Measurements from ENCODE around the gene SYT8. TPM values are rescaled to one million over a fixed set of nuclear protein-coding genes. Genes with fewer than 3 reads are reported as not detected.

SYT8 gene
- total and polyA plus RNA-seq, 2 of the 8 experiments (the other 6 are each of a cell fraction or from before 2014, with no cell fraction given), result not detected

- no peak overlapping the region for H3K27ac ChIP-seq (ENCODE audit: low read depth, low read length)
- no peak overlapping the region for H4K91ac ChIP-seq (replicated peaks; ENCODE audit: insufficient read length, low read length)
- H3K14ac ChIP-seq (ENCODE audit: insufficient read length), result no peak overlapping the region
- no peak overlapping the region for H2AFZ ChIP-seq (ENCODE audit: low read length)
- no peak overlapping the region for H4K5ac ChIP-seq (ENCODE audit: insufficient read length, low read depth, low read length)
- no peak overlapping the region for H2BK20ac ChIP-seq (ENCODE audit: low read length)
- no peak overlapping the region for H2BK5ac ChIP-seq (ENCODE audit: low read depth, low read length)
- ChIA-PET POLR2A (ENCODE audit: partially characterized antibody) (no interaction called here), CTCF (ENCODE audit: partially characterized antibody) (interaction anchor here (1.2 to 15.7 kb wide), 5 partner anchors 11 to 295 kb away, joined by 3 to 232 read pairs (median 13); no protein-coding TSS in a partner anchor)
- no peaks in the 10 kb centered on the region for H3K79me1 ChIP-seq (ENCODE audit: low read depth, low read length)
- H3K23me2 ChIP-seq (ENCODE audit: low read depth, low read length), result peaks cover 12% of the 10 kb centered on the region; the same call in 1 of the 2 replicates
- H3K56ac ChIP-seq (replicated peaks; ENCODE audit: insufficient read length, low read depth, low read length), result no peak overlapping the region
- no peak overlapping the region for H3K9ac ChIP-seq (replicated peaks in 1 of 4; ENCODE audit: extremely low read depth in 1 of 4, low read depth in 3 of 4, low read length in 3 of 4)
- no peak overlapping the region for H2BK12ac ChIP-seq (ENCODE audit: low read depth, low read length)
- H2BK120ac ChIP-seq (replicated peaks; ENCODE audit: low read depth, low read length), result no peak overlapping the region
- H3K36me3 ChIP-seq (ENCODE audit: control insufficient read depth in 2 of 4, insufficient read depth in 4 of 4, low read length in 3 of 4), result no peaks in the 10 kb centered on the region
- H2BK15ac ChIP-seq (ENCODE audit: low read length), result no peak overlapping the region
- no peak overlapping the region for H3K4ac ChIP-seq (replicated peaks; ENCODE audit: insufficient read length, low read depth, low read length)
- H3K4me3 ChIP-seq (ENCODE audit: extremely low read depth in 1 of 4, insufficient read depth in 2 of 4, low read depth in 3 of 4, low read length in 4 of 4), result no peak overlapping the region
- no peak overlapping the region for H3K18ac ChIP-seq (ENCODE audit: extremely low read depth, low read length)
- no peak for FAIRE-seq
- no peak overlapping the region for H3K4me2 ChIP-seq (ENCODE audit: insufficient read depth in 1 of 2, low read depth in 2 of 2, low read length in 2 of 2)
- no peak overlapping the region for H3K23ac ChIP-seq (ENCODE audit: insufficient read length)
- H3K4me1 ChIP-seq (replicated peaks in 1 of 4; ENCODE audit: control insufficient read depth in 3 of 4, insufficient read depth in 4 of 4, low read length in 3 of 4), result peaks cover 0 to 13% (median 3%) of the 10 kb centered on the region in 4 experiments; a peak in 4 of 7 replicates
- no peak overlapping the region for H4K8ac ChIP-seq (ENCODE audit: extremely low read depth, insufficient read depth, low read length)
- H4K20me1 ChIP-seq (replicated peaks in 1 of 2; ENCODE audit: control insufficient read depth in 1 of 2, insufficient read depth in 2 of 2, low read length in 2 of 2), result peaks cover 0 to 2% of the 10 kb centered on the region in 2 experiments
- H3K9me3 ChIP-seq (ENCODE audit: insufficient read depth in 2 of 2, low read depth in 1 of 2, low read length in 1 of 2), result no peaks in the 10 kb centered on the region
- no peak for DNase-seq (ENCODE audit: low read depth in 1 of 2, low spot score in 2 of 2)
- WGBS, 2 experiments (ENCODE audit: extremely low coverage in 1 of 2, insufficient coverage in 1 of 2, insufficient read length in 1 of 2, insufficient replicate concordance in 2 of 2, low coverage in 1 of 2, low lambda C conversion rate in 2 of 2, missing lambda C conversion rate in 1 of 2), result 95% methylated on average over 4 of the region's 4 CpGs; no CpG with 5 or more reads in 1 of the 2 experiments
- no peaks in the 10 kb centered on the region; a peak in 1 of 7 replicates for H3K27me3 ChIP-seq (replicated peaks in 1 of 4; ENCODE audit: control insufficient read depth in 3 of 4, extremely low read depth in 1 of 4, insufficient read depth in 3 of 4, low read length in 3 of 4)
- no peaks in the 10 kb centered on the region for H3K79me2 ChIP-seq (ENCODE audit: control insufficient read depth in 1 of 2, insufficient read depth in 2 of 2, low read length in 2 of 2)
- H2AK5ac ChIP-seq (ENCODE audit: low read depth, low read length), result no peak overlapping the region
- TF ChIP-seq ASH2L (IDR thresholded peaks at IDR 0.05; ENCODE audit: low read length), result no peak
- TF ChIP-seq SIX5 (IDR thresholded peaks at IDR 0.05; ENCODE audit: low read depth, low read length), result no peak
- no peak for TF ChIP-seq ATF2 (IDR thresholded peaks at IDR 0.05; ENCODE audit: low read length)
- no peak for TF ChIP-seq MAFK (IDR thresholded peaks at IDR 0.05; ENCODE audit: low read depth, low read length)
- no peak for TF ChIP-seq HDAC2 (IDR thresholded peaks at IDR 0.05; ENCODE audit: borderline replicate concordance in 1 of 2, low read depth in 2 of 2, low read length in 2 of 2)
- TF ChIP-seq SAP30 (IDR thresholded peaks at IDR 0.05; ENCODE audit: insufficient read depth, insufficient replicate concordance, low read length), result no peak
- TF ChIP-seq CBX5 (IDR thresholded peaks at IDR 0.05; ENCODE audit: low read depth, low read length), result no peak
- no peak for TF ChIP-seq NRF1 (IDR thresholded peaks at IDR 0.05; ENCODE audit: low read depth, low read length)
- no peak for TF ChIP-seq GABPA (IDR thresholded peaks at IDR 0.05; ENCODE audit: borderline replicate concordance, insufficient read depth, low read length)
- TF ChIP-seq POLR2A (IDR thresholded peaks at IDR 0.05; ENCODE audit: control extremely low read depth in 1 of 2, low read depth in 2 of 2, low read length in 2 of 2), result no peak
- no peak for TF ChIP-seq CHD2 (IDR thresholded peaks at IDR 0.05; ENCODE audit: low read length)
- no peak for TF ChIP-seq CTBP2 (IDR thresholded peaks at IDR 0.05; ENCODE audit: borderline replicate concordance, insufficient read depth, insufficient read length, low read length)
- TF ChIP-seq JUND (IDR thresholded peaks at IDR 0.05; ENCODE audit: low read length), result no peak
These were observed 24.2 kb downstream of the SYT8 start for GRCh38 chr11:1859004-1859403.
